22Rv1 (cell line): Measurements from ENCODE around the gene TRIM2.

Experiments
- H3K27ac ChIP-seq: fragments of 450-650 bp; 2 replicates; pipeline ENCODE4 v1.5.1; 2017
- ZFX ChIP-seq: fragments of 450-650 bp; IDR thresholded peaks from 2 replicates; pipeline ENCODE4 v1.6.1; 2017; ENCODE audit warnings: antibody characterized with exemption, borderline replicate concordance
- TF ChIP-seq, protein P1 (sequence below): fragments of 450-650 bp; IDR thresholded peaks from 2 replicates; pipeline ENCODE4 v1.5.1; 2017; ENCODE audit warnings: mild to moderate bottlenecking

The TRIM2 gene

DNA sequence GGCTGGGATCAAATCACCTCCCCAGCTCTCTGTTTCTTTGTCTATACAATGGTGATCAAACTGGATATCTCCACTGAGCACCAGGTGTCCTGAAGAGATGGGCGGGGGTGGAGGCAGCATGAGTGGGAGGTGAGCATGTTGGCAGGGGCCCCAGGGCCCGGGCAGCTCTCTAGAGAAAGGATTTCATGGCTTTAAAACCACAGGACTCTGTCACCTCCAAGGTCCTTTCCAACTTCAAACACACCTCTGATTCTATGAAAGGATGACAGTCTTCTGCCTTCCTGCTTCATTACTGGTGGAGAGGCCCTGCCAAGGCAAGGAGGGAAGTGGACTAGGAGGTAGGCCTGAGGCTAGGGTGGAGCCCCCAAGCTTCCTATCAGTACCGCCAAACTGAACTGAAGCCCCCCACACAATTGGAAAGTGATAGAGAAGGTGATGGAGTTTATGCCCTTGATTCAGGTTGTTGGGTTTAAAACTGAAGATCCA is 38.6 kb downstream of the TRIM2 start:
- no peak overlapping the region for H3K27ac ChIP-seq
- TF ChIP-seq ZFX: no peak
- TF ChIP-seq, protein P1, sequence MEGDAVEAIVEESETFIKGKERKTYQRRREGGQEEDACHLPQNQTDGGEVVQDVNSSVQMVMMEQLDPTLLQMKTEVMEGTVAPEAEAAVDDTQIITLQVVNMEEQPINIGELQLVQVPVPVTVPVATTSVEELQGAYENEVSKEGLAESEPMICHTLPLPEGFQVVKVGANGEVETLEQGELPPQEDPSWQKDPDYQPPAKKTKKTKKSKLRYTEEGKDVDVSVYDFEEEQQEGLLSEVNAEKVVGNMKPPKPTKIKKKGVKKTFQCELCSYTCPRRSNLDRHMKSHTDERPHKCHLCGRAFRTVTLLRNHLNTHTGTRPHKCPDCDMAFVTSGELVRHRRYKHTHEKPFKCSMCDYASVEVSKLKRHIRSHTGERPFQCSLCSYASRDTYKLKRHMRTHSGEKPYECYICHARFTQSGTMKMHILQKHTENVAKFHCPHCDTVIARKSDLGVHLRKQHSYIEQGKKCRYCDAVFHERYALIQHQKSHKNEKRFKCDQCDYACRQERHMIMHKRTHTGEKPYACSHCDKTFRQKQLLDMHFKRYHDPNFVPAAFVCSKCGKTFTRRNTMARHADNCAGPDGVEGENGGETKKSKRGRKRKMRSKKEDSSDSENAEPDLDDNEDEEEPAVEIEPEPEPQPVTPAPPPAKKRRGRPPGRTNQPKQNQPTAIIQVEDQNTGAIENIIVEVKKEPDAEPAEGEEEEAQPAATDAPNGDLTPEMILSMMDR: no peak

DNA sequence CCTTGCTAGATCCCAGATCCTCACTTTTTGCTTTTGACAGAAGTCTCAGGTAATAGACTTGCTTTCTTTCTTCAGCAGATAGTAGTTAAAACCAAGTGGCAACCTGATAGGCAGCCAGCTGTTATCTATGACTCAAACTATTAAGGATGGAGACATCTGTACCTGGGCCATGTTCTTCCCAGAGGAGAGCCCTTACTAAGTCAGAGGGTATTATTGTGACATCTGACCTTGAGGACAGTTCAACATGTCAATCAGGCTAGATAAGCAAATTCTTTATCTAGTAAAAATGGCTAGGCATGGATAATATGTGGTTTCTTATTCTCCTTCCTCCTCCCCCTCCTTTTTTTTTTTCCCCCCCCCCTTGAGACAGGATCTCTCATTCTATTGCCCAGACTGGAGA is 39.2 kb downstream of the TRIM2 start:
- no peak overlapping the region for H3K27ac ChIP-seq
- no peak for TF ChIP-seq ZFX
- TF ChIP-seq, protein P1: no peak

DNA sequence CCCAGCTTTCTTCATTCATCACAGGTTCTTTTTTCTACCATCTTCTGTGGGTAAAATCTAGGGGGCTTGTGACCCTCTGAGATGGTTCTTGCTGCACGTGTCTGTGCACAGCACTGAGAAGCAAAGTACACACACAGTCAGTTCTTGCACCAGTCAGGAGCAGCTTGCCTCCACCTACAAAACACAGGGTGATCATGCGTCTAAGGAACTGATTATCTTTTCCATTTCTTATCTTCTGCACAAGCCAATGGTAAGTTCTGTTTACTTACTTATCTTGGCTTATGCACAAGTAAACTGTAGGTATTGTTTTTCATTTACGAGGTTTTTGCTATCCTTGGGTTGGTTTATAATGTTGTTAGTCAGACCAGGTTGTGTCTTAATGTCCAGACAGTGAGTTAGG is 40.7 kb downstream of the TRIM2 start:
- H3K27ac ChIP-seq: peak overlapping the region; percentile 30

DNA sequence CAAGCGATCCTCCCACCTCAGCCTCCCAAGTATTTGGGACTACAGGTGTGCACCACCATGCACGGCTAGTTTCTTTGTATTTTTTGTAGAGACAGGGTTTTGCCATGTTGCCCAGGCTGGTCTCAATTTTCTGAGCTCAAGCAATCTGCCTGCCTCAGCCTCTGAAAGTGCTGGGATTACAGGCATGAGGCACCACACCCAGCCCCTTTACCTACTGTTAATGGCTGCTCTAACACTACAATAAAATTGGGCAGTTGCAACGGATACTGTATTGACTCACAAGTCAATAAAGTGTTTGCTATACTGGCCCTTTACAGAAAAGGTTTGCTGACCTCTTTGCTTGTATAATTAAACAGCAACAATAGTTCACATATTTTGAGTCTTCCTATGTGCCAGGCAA is 41.5 kb downstream of the TRIM2 start:
- H3K27ac ChIP-seq: no peak overlapping the region; the same call in 1 of the 2 replicates
- TF ChIP-seq ZFX: no peak
- TF ChIP-seq, protein P1: no peak

More for the DNA sequence above, 40.7 kb downstream of the TRIM2 start:
- TF ChIP-seq, protein P1: no peak
- no peak for TF ChIP-seq ZFX

DNA sequence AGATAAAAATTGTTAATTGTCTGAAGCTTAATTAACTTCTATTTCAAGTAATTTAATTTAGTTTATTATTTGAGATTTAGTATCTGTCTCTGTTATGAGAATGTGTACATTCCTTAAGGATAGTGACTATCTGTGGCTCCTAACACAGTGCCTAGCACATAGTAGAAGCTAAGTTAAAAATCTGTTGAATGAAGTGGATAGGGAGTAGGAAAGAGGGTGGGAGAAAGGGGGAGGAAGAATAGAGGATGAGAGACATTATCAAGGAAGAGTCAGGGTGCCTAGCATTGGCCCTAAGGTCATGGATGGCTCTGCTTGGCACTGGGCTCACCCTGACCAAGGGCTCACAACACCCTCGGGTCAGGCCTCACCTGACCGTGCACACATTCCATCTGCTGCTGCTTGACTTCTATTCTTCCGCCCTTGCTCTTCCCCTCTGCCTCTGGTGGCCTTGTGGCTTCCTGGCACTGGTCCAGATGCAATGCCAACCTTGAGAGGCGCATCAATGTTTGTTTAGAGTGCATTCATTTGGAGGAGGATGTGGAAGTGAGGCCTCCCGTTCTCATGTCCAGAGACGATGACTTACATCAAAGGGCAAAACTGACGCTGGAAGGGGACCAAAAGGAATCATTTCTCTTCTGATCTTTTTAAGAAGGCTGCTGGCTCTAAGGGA is 42.3 kb downstream of the TRIM2 start:
- no peak overlapping the region for H3K27ac ChIP-seq

DNA sequence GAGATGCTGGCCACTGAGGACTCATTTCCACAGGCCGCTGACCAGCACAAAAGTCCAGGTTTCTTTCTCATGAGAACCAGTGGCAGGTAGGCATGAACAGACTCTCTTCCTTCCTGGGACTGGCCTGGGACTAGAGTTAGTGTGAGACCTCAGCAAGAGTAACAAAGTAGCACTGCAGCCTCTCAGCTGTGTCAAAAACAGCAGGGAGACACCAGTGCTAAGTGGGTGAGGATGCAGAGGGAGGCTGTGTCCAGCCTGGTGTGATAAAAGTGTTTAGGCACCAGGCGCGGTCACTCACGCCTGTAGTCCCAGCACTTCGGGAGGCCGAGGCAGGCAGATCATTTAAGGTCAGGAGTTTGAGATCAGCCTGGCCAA is 42.9 kb downstream of the TRIM2 start:
- TF ChIP-seq ZFX: no peak
- TF ChIP-seq, protein P1: no peak
- no peak overlapping the region for H3K27ac ChIP-seq

More for the DNA sequence above, 42.3 kb downstream of the TRIM2 start:
- TF ChIP-seq, protein P1: no peak
- TF ChIP-seq ZFX: no peak

DNA sequence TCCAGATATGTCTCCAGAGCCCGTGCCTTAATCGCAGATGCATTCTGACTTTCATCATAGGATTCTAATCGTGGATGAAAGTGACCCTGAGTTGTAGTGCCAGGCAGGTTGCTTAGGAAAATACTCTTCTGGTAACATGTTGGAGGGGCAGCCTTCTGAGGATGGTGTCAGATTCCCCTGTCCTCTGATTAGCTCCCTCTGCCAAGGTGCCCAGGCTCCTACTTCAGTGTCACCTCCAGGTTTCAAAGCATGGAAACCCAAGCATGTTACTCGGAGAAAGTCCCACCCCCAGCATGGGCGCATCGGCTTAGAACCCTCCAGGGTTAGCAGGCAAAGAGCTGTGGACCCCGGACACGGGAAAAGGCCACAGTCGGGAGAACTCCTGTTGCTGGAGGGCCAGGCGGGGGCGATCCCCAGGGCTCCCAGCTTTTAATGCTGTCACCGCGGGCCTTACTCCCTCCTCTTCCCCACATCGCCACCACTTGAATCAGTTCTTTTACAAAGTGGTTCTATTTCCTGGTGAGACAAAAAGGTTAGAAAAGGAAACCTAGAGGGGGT is 44.5 kb downstream of the TRIM2 start:
- TF ChIP-seq ZFX: no peak
- TF ChIP-seq, protein P1: no peak
- peak overlapping the region; percentile 47; the same call in 1 of the 2 replicates for H3K27ac ChIP-seq
